AG09319 (cell line): ENCODE measurements around the gene TMEM176A.

Experiments used
- DNase-seq: peaks from one replicate; pipeline ENCODE4 v3.0.0-alpha.2; 2010; ENCODE audit warnings: low read depth; ENCODE audit errors: extremely low read depth
- TF ChIP-seq, protein P1 (sequence below): IDR thresholded peaks from 2 replicates; pipeline ENCODE4 v1.5.1; 2011; ENCODE audit warnings: low read depth, mild to moderate bottlenecking, inconsistent platforms, low read length, moderate library complexity

The TMEM176A gene

DNA sequence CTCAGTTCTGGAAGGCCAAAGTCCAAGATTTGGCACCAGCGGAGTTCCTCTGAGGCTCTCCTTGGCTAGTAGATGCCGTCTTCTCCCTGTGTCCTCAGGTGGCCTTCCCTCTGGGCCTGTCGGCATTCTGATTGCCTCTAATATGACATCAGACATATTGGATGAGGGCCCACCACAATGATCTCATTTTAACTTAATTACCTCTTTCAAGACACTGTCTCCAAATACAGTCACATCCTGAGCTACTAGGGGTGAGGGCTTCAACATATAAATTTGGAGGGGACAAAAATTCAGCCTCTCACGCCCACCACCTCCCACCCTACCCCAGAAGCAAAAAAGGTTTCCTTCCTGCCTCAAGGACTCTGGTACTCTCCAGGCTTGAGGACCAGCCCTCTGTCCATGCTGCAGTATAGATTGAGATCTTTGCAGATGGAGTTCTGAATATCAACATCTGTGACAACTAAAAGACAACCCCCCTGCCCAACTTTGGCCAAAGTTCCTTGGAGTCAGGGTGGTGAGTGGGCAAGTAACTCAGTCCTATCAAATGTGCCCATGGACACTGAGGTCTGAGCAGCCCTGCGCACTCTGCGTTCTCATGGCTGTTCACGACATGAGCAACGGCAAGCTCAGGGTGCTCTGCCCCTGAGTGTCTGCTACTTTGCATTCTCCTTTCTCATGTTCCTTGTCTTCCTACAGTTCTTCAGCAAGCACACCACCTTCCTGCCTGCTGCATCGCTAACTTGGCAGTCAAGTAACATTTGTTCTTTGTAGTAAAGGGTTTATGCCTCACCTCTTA, 11.9 kb upstream of the TMEM176A start:
- no peak for DNase-seq
- TF ChIP-seq, protein P1, sequence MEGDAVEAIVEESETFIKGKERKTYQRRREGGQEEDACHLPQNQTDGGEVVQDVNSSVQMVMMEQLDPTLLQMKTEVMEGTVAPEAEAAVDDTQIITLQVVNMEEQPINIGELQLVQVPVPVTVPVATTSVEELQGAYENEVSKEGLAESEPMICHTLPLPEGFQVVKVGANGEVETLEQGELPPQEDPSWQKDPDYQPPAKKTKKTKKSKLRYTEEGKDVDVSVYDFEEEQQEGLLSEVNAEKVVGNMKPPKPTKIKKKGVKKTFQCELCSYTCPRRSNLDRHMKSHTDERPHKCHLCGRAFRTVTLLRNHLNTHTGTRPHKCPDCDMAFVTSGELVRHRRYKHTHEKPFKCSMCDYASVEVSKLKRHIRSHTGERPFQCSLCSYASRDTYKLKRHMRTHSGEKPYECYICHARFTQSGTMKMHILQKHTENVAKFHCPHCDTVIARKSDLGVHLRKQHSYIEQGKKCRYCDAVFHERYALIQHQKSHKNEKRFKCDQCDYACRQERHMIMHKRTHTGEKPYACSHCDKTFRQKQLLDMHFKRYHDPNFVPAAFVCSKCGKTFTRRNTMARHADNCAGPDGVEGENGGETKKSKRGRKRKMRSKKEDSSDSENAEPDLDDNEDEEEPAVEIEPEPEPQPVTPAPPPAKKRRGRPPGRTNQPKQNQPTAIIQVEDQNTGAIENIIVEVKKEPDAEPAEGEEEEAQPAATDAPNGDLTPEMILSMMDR = no peak

- TF ChIP-seq, protein P1 = no peak
- no peak for DNase-seq
Observed at GRCh38 chr7:150790416-150791075, 10.0 kb upstream of the TMEM176A start.

DNA sequence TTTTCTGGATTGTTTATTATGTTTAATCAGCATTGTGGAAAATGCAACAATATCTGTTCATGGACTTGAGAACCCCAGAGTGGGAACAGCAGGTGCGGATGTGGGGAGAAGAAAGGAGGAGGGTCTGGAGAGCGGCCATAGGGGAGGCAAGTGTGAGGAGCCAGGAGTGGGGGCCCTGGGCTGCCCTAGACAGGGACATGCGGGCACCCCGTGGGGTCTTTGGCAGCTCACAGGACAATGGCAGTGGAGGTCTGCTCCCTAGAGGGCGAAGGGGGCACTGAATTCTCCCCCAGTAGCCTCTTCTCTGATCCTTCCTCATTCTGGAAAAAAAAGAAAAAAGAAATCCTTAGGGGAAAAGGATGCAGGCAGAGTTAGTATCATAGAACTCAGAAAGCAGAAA, 9.3 kb upstream of the TMEM176A start:
- TF ChIP-seq, protein P1 = no peak
- no peak for DNase-seq

GRCh38 chr7:150791746-150792452, 8.7 kb upstream of the TMEM176A start:
- no peak for DNase-seq
- TF ChIP-seq, protein P1 = no peak

DNA sequence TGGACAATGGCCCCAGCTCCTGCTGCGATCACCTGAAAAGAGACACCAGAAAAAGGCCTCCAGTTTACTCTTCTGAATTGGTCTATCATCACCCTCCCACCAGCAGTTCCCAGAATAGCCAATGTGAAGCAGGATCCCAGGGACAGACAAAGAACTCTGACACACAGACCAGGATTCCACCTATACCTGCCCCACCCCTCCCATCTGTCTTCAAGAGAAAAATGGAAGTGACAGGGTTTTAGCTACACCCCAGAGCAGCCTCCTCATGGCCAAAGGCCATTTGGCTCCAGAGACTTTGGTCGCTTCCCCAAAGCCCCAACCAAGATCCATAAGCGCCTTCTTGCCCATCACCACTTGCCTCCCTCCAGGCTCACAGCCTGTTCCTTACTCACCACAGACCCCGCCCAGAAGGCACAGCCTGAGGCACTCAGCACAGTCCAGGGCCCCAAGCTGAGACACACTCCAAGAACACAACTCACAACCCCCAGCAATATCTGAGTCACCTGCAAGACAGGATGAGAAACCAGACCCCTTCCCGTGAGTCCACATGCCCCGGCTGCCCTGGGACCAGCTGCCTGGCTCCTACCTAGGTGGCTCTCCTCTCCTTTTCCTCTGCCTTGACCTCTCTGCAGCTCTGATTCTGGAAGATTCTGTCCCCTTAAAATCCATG, 6.9 kb upstream of the TMEM176A start:
- DNase-seq = no peak
- TF ChIP-seq, protein P1 = no peak

DNA sequence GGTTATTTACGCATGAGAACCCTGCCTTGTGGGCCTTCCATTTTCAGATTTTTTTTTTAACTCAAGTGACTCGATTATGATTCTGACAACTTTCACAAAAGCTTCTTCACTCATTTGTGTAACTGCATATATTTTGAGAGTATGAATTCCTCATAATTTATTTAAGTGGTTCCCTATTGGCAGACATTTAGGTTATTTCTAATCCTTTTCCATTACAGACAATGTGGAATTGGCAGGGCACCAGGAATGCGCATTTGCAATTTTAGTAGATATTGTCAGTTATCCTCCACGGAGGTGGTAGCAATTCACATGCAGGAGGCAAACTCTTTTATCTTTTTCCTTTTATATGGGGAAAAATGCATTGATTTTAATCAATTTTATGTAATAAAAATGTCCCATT, 2.9 kb upstream of the TMEM176A start:
- no peak for DNase-seq
- TF ChIP-seq, protein P1 = no peak
